A549 (cell line): ENCODE results near the gene ACIN1. TPM values are rescaled to one million over a fixed set of nuclear protein-coding genes. Genes with fewer than 3 reads are reported as not detected.

ENCODE experiments used
- ATAC-seq, 2 experiments: fragments of 200-7000 bp in 1 of 2; fragments of >200 bp in 1 of 2; cut with Nextera tagmentation in 1 of 2; cut with Tn5 transposase in 1 of 2; 3 replicates each; pipeline versions ENCODE4 v1.8.0 to v1.9.1; 2018 to 2020; ENCODE audit warnings: mild to moderate bottlenecking in 1 of 2, moderate library complexity in 1 of 2
- CTCF ChIA-PET: fragments of 300-600 bp; sonication (Branson Sonifier 250); formaldehyde crosslinking; extraction: SDS; loops from one replicate; lab custom pipeline; 2021; ENCODE audit warnings: antibody characterized with exemption, inconsistent platforms; lab: Yijun Ruan, JAX
- POLR2A ChIA-PET: fragments of 350-600 bp; formaldehyde crosslinking; extraction: SDS; loops from one replicate; lab custom pipeline; 2021; ENCODE audit warnings: antibody characterized with exemption, inconsistent platforms; lab: Yijun Ruan, JAX
- DNase-seq, 2 experiments: peaks; one replicate each; pipeline versions ENCODE4 v3.0.0 to v3.0.0-alpha.2; 2011 to 2016; ENCODE audit warnings: low read depth in 1 of 2, low spot score in 1 of 2
- FAIRE-seq: peaks from 2 replicates; lab custom pipeline; 2011; peaks lifted over from hg19 to GRCh38; lab: Jason Lieb, UNC
- H3K27ac ChIP-seq, 2 experiments: fragments of >200 bp; sonication (Bioruptor Twin); formaldehyde crosslinking; 3 replicates each; pipeline ENCODE4 v1.5.1; 2016 to 2017
- H3K4me1 ChIP-seq: fragments of >200 bp; sonication (Bioruptor Twin); formaldehyde crosslinking; 3 replicates; pipeline ENCODE4 v1.6.1; 2016
- H3K4me2 ChIP-seq: fragments of >200 bp; sonication (Bioruptor Twin); formaldehyde crosslinking; 3 replicates; pipeline ENCODE4 v1.6.1; 2016
- H3K4me3 ChIP-seq: fragments of >200 bp; sonication (Bioruptor Twin); formaldehyde crosslinking; 3 replicates; pipeline ENCODE4 v1.5.1; 2016
- H3K9me3 ChIP-seq: fragments of >200 bp; sonication (Bioruptor Twin); formaldehyde crosslinking; 3 replicates; pipeline ENCODE4 v1.6.1; 2016
- BHLHE40 ChIP-seq: IDR thresholded peaks from 2 replicates; pipeline ENCODE4 v1.6.1; 2012; ENCODE audit warnings: low read depth, low read length, inconsistent platforms
- CBX2 ChIP-seq: fragments of 200-600 bp; sonication (generic); IDR thresholded peaks from 2 replicates; pipeline ENCODE4 v1.6.1; 2016; ENCODE audit warnings: low read depth, mild to moderate bottlenecking, borderline replicate concordance
- CHD2 ChIP-seq: fragments of 150-350 bp; IDR thresholded peaks from 2 replicates; pipeline ENCODE4 v1.6.1; 2014; ENCODE audit warnings: low read length; ENCODE audit not compliant: partially characterized antibody
- CHD4 ChIP-seq: fragments of 200-600 bp; sonication (generic); IDR thresholded peaks from 2 replicates; pipeline ENCODE4 v1.6.1; 2016; ENCODE audit warnings: antibody characterized with exemption, mild to moderate bottlenecking, borderline replicate concordance
- EHF ChIP-seq: fragments of 250-450 bp; sonication (Bioruptor Pico); IDR thresholded peaks from 2 replicates; pipeline ENCODE4 v1.5.0; 2020; ENCODE audit warnings: mild to moderate bottlenecking
- EHMT2 ChIP-seq: fragments of 200-600 bp; sonication (generic); IDR thresholded peaks from 2 replicates; pipeline ENCODE4 v1.6.1; 2016; ENCODE audit warnings: antibody characterized with exemption, low read depth, mild to moderate bottlenecking, moderate library complexity
- ESRRA ChIP-seq: fragments of 150-350 bp; IDR thresholded peaks from 2 replicates; pipeline ENCODE4 v1.6.1; 2014; ENCODE audit warnings: mild to moderate bottlenecking, low read length, borderline replicate concordance
- FOSL2 ChIP-seq, 2 experiments: fragments of 450-650 bp in 1 of 2; fragments of >200 bp in 1 of 2; sonication (Bioruptor Twin) in 1 of 2; formaldehyde crosslinking; IDR thresholded peaks; 2 replicates each; pipeline versions ENCODE4 v1.5.0 to v1.6.1; 2016 to 2020; ENCODE audit warnings: mild to moderate bottlenecking in 1 of 2, moderate library complexity in 1 of 2
- FOXS1 ChIP-seq: fragments of 250-450 bp; sonication (Bioruptor Pico); IDR thresholded peaks from 2 replicates; pipeline ENCODE4 v1.5.0; 2020; ENCODE audit warnings: mild to moderate bottlenecking, moderate library complexity
- HDAC2 ChIP-seq: fragments of 200-600 bp; sonication (generic); IDR thresholded peaks from 2 replicates; pipeline ENCODE4 v1.6.1; 2016
- HEYL ChIP-seq: fragments of 250-450 bp; sonication (Bioruptor Pico); IDR thresholded peaks from 2 replicates; pipeline ENCODE4 v1.8.0; 2021; ENCODE audit warnings: mild to moderate bottlenecking, moderate library complexity
- HOXA7 ChIP-seq: fragments of 250-450 bp; sonication (Bioruptor Pico); IDR thresholded peaks from 2 replicates; pipeline ENCODE4 v1.5.0; 2020; ENCODE audit warnings: mild to moderate bottlenecking, moderate library complexity
- KDM1A ChIP-seq: fragments of 200-600 bp; sonication (generic); IDR thresholded peaks from 2 replicates; pipeline ENCODE4 v1.6.1; 2016; ENCODE audit warnings: low read depth, mild to moderate bottlenecking
- KDM5A ChIP-seq: fragments of 200-600 bp; sonication (generic); IDR thresholded peaks from 2 replicates; pipeline ENCODE4 v1.6.1; 2016; ENCODE audit warnings: antibody characterized with exemption, mild to moderate bottlenecking
- MAX ChIP-seq: IDR thresholded peaks from 2 replicates; pipeline ENCODE4 v1.6.1; 2012
- MAZ ChIP-seq: fragments of 150-350 bp; IDR thresholded peaks from 2 replicates; pipeline ENCODE4 v1.6.1; 2014; ENCODE audit warnings: antibody characterized with exemption, low read depth, low read length, borderline replicate concordance
- NFE2L2 ChIP-seq: fragments of 150-350 bp; conservative IDR thresholded peaks from 2 replicates; pipeline ENCODE4 v1.6.1; 2014; ENCODE audit warnings: low read length
- NR3C1 ChIP-seq: fragments of >200 bp; sonication (Bioruptor Twin); formaldehyde crosslinking; IDR thresholded peaks from 3 replicates; pipeline ENCODE4 v1.6.1; 2017
- RAD21 ChIP-seq, 2 experiments: fragments of >200 bp in 1 of 2; sonication (Bioruptor Twin) in 1 of 2; formaldehyde crosslinking in 1 of 2; IDR thresholded peaks in 1 of 2; conservative IDR thresholded peaks in 1 of 2; 2 replicates in 1 of 2; 3 replicates in 1 of 2; pipeline ENCODE4 v1.6.1; 2012 to 2018; ENCODE audit warnings: inconsistent platforms in 1 of 2
- RCOR1 ChIP-seq: fragments of 150-350 bp; IDR thresholded peaks from 2 replicates; pipeline ENCODE4 v1.6.1; 2014; ENCODE audit warnings: antibody characterized with exemption, low read length, low read depth
- REST ChIP-seq: fragments of 200-600 bp; sonication (generic); IDR thresholded peaks from 2 replicates; pipeline ENCODE4 v1.6.1; 2016; ENCODE audit warnings: antibody characterized with exemption, mild to moderate bottlenecking, moderate library complexity
- RFX5 ChIP-seq: fragments of 450-650 bp; IDR thresholded peaks from 2 replicates; pipeline ENCODE4 v1.7.1; 2014; ENCODE audit warnings: antibody characterized with exemption, mild to moderate bottlenecking, moderate library complexity
- RNF2 ChIP-seq: fragments of 200-600 bp; sonication (generic); IDR thresholded peaks from 2 replicates; pipeline ENCODE4 v1.6.1; 2016; ENCODE audit warnings: low read depth, mild to moderate bottlenecking, antibody characterized with exemption, moderate library complexity, borderline replicate concordance
- ZC3H11A ChIP-seq: fragments of 450-650 bp; IDR thresholded peaks from 2 replicates; pipeline ENCODE4 v1.6.1; 2014; ENCODE audit warnings: antibody characterized with exemption, mild to moderate bottlenecking
- WGBS: methylation state at CpG from one replicate; pipeline ENCODE4 v1.1.6; 2017; ENCODE audit errors: missing lambda C conversion rate; 5-methylcytosine and 5-hydroxymethylcytosine counted together
- polyA plus RNA-seq, 4 experiments: library from polyadenylated mRNA; depleted of rRNA in 3 of 4; stranded (reverse); fragments of >200 nt; fragmentation: RNase III in 1 of 4; extraction: RNeasy Plus Mini Kit Qiagen cat#74134 plus additional on column Dnase treatment in 1 of 4; gene quantifications; 2 replicates in 3 of 4; 3 replicates in 1 of 4; pipeline ENCODE4 v1.2.3, GENCODE V29; 2011 to 2017

The ACIN1 gene
- polyA plus RNA-seq, 2 of the 4 experiments (the other 2 are of a cell fraction) = 140 to 147 TPM

GRCh38 chr14:23021434-23021833 is 73.5 kb downstream of the ACIN1 start:
- ChIA-PET CTCF (interaction anchor here (0.8 to 4.2 kb wide), 11 partner anchors 8 to 55 kb away, joined by 3 to 19 read pairs (median 5); partner anchors contain the start of gene CDH24), POLR2A (no interaction called here)
- ATAC-seq (no peak), FAIRE-seq (no peak), DNase-seq (no peak)
- Histone ChIP-seq H3K4me3 (no peak overlapping the region), H3K4me2 (no peak overlapping the region), H3K27ac (no peak overlapping the region), H3K9me3 (no peaks in the 10 kb centered on the region), H3K4me1 (no peaks in the 10 kb centered on the region)
- no peak for TF ChIP-seq ZC3H11A
- TF ChIP-seq RCOR1 = no peak
- TF ChIP-seq KDM5A = no peak
- TF ChIP-seq REST = no peak
- no peak for TF ChIP-seq RAD21 (conservative IDR thresholded peaks at IDR 0.05 in 1 of 2, IDR thresholded peaks at IDR 0.05 in 1 of 2)
- no peak for TF ChIP-seq MAX
- no peak for TF ChIP-seq FOXS1
- TF ChIP-seq FOSL2 (IDR thresholded peaks at IDR 0.05) = no peak
- TF ChIP-seq FOSL2 (CRISPR knock-in tag; IDR thresholded peaks at IDR 0.05) = no peak
- TF ChIP-seq NFE2L2 = no peak
- 91% methylated on average over 9 of the region's 9 CpGs for WGBS

GRCh38 chr14:23020143-23021128 is 74.5 kb downstream of the ACIN1 start:
- no peak overlapping the region for H3K4me3 ChIP-seq
- no peak overlapping the region for H3K4me2 ChIP-seq
- H3K27ac ChIP-seq = no peak overlapping the region
- peak in 1 of 2 experiments; percentile 26; a peak in 2 of 6 replicates for ATAC-seq
- POLR2A ChIA-PET = no interaction called here
- CTCF ChIA-PET = interaction anchor here (0.8 to 4.2 kb wide), 11 partner anchors 8 to 91 kb away, joined by 3 to 19 read pairs (median 5); partner anchors contain the start of gene CDH24
- no peaks in the 10 kb centered on the region for H3K4me1 ChIP-seq
- no peak for FAIRE-seq
- H3K9me3 ChIP-seq = no peaks in the 10 kb centered on the region
- DNase-seq = no peak
- no peak for TF ChIP-seq ESRRA
- 87% methylated on average over 7 of the region's 7 CpGs for WGBS

- FAIRE-seq = no peak
- ChIA-PET CTCF (interaction anchor here (1.8 to 9.1 kb wide), 4 partner anchors 9 to 31 kb away, joined by 4 to 55 read pairs (median 31); no protein-coding TSS in a partner anchor), POLR2A (no interaction called here)
Observed at GRCh38 chr14:23018107-23018506, 76.8 kb downstream of the ACIN1 start.

More at GRCh38 chr14:23018107-23018506, 76.8 kb downstream of the ACIN1 start:
- ATAC-seq (no peak), DNase-seq (no peak)
- Histone ChIP-seq H3K4me3 (no peak overlapping the region), H3K4me1 (no peaks in the 10 kb centered on the region), H3K9me3 (no peaks in the 10 kb centered on the region), H3K27ac (no peak overlapping the region), H3K4me2 (no peak overlapping the region)
- no peak for TF ChIP-seq HOXA7 (CRISPR knock-in tag)
- TF ChIP-seq NR3C1 = no peak
- TF ChIP-seq HEYL (CRISPR knock-in tag) = no peak
- TF ChIP-seq MAX = no peak
- no peak for TF ChIP-seq RAD21 (conservative IDR thresholded peaks at IDR 0.05 in 1 of 2, IDR thresholded peaks at IDR 0.05 in 1 of 2)
- no peak for TF ChIP-seq CHD4
- no peak for TF ChIP-seq BHLHE40
- no peak for TF ChIP-seq CHD2
- TF ChIP-seq EHF (CRISPR knock-in tag) = no peak
- TF ChIP-seq CBX2 = no peak
- TF ChIP-seq RFX5 = no peak
- no peak for TF ChIP-seq HDAC2
- no peak for TF ChIP-seq ESRRA
- no peak for TF ChIP-seq KDM1A
- no peak for TF ChIP-seq MAZ
- no peak for TF ChIP-seq RNF2
- TF ChIP-seq EHMT2 = no peak
